Mesendoderm (in vitro differentiated cells): ENCODE data around the gene HK3.

ENCODE experiments used
- DNase-seq: peaks from one replicate; pipeline ENCODE4 v3.0.0; 2013
- H2AK5ac ChIP-seq: 2 replicates; pipeline ENCODE4 v1.6.1; 2013; ENCODE audit warnings: low read length, inconsistent platforms
- H2BK120ac ChIP-seq: 2 replicates; pipeline ENCODE4 v1.6.1; 2013; ENCODE audit warnings: low read depth, mild to moderate bottlenecking, low read length, moderate library complexity, mixed read lengths
- H2BK15ac ChIP-seq: replicated peaks from 2 replicates; pipeline ENCODE4 v1.6.1; 2013; ENCODE audit warnings: low read depth, mild to moderate bottlenecking, moderate library complexity
- H2BK5ac ChIP-seq: 2 replicates; pipeline ENCODE4 v1.6.1; 2013; ENCODE audit warnings: low read length, inconsistent platforms
- H3K18ac ChIP-seq: 2 replicates; pipeline ENCODE4 v1.6.1; 2013; ENCODE audit warnings: mild to moderate bottlenecking, low read length, mixed read lengths
- H3K23ac ChIP-seq: one replicate; pipeline ENCODE4 v1.6.1; 2013; ENCODE audit warnings: low read length
- H3K27ac ChIP-seq: 2 replicates; pipeline ENCODE4 v1.5.1; 2013; ENCODE audit warnings: low read depth, mild to moderate bottlenecking, inconsistent platforms, low read length, moderate library complexity
- H3K27me3 ChIP-seq: 2 replicates; pipeline ENCODE4 v1.6.1; 2013; ENCODE audit warnings: low read length, control low read depth, mild to moderate bottlenecking, inconsistent platforms; ENCODE audit not compliant: insufficient read depth, poor library complexity
- H3K36me3 ChIP-seq: 2 replicates; pipeline ENCODE4 v1.6.1; 2013; ENCODE audit warnings: low read length, inconsistent platforms; ENCODE audit not compliant: control insufficient read depth, insufficient read depth
- H3K4ac ChIP-seq: one replicate; pipeline ENCODE4 v1.6.1; 2013; ENCODE audit warnings: low read depth, mild to moderate bottlenecking, low read length, moderate library complexity
- H3K4me1 ChIP-seq: 2 replicates; pipeline ENCODE4 v1.6.1; 2013; ENCODE audit warnings: low read depth, low read length, inconsistent platforms; ENCODE audit not compliant: control insufficient read depth
- H3K4me2 ChIP-seq: 2 replicates; pipeline ENCODE4 v1.6.1; 2013; ENCODE audit warnings: low read length
- H3K4me3 ChIP-seq: 2 replicates; pipeline ENCODE4 v1.5.1; 2013; ENCODE audit warnings: mild to moderate bottlenecking, low read length
- H3K56ac ChIP-seq: one replicate; pipeline ENCODE4 v1.6.1; 2013; ENCODE audit warnings: low read length
- H3K79me1 ChIP-seq: 2 replicates; pipeline ENCODE4 v1.6.1; 2013; ENCODE audit warnings: low read length, inconsistent platforms
- H3K79me2 ChIP-seq: 2 replicates; pipeline ENCODE4 v1.6.1; 2013; ENCODE audit warnings: mild to moderate bottlenecking, low read length; ENCODE audit not compliant: control insufficient read depth, insufficient read depth
- H3K9ac ChIP-seq: 2 replicates; pipeline ENCODE4 v1.6.1; 2013; ENCODE audit warnings: low read length, inconsistent platforms
- H4K5ac ChIP-seq: one replicate; pipeline ENCODE4 v1.6.1; 2013; ENCODE audit warnings: low read length
- H4K8ac ChIP-seq: one replicate; pipeline ENCODE4 v1.6.1; 2013; ENCODE audit warnings: low read depth, mild to moderate bottlenecking, control low read depth, low read length, moderate library complexity
- WGBS: extraction: QIAGEN DNeasy Blood & Tissue Kit; methylation state at CpG from one replicate; pipeline ENCODE4 v1.1.7; 2013; ENCODE audit warnings: low lambda C conversion rate, missing lambda C conversion rate; ENCODE audit not compliant: insufficient coverage; ENCODE audit errors: extremely low coverage; 5-methylcytosine and 5-hydroxymethylcytosine counted together

HK3 gene

DNA sequence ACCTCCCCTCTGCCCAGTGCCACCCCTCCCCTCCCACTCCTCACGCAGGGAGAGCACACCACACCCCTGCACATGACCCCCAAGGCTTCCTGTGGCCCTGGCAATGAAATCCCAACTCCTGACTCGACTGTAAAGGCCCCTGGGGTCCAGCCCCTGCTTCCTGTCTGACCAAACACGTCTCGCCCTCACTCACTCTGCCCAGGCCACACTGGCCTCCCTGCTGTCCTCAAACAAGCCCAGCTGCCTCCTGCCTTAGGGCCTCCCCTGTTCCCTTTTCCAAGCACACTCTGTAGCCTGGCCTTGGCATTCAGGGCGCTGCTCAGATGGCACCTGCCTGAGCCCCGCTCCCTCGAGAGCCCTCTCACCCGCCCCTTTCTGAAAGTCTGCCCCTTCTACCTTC lies 42.4 kb downstream of the HK3 start:
- no peaks in the 10 kb centered on the region for H3K4me1 ChIP-seq
- H3K56ac ChIP-seq = no peak overlapping the region
- no peak overlapping the region for H2AK5ac ChIP-seq
- H3K23ac ChIP-seq = no peak overlapping the region
- no peak overlapping the region for H3K4ac ChIP-seq
- no peak overlapping the region for H2BK5ac ChIP-seq
- H4K5ac ChIP-seq = no peak overlapping the region
- no peak overlapping the region for H3K4me3 ChIP-seq
- H4K8ac ChIP-seq = no peak overlapping the region
- no peaks in the 10 kb centered on the region for H3K36me3 ChIP-seq
- no peak overlapping the region for H3K18ac ChIP-seq
- no peak overlapping the region for H3K9ac ChIP-seq
- no peak overlapping the region for H3K4me2 ChIP-seq
- no CpG with 5 or more reads among the region's 8 CpGs for WGBS
- no peak overlapping the region for H2BK15ac ChIP-seq
- H3K79me1 ChIP-seq = no peaks in the 10 kb centered on the region
- no peaks in the 10 kb centered on the region for H3K27me3 ChIP-seq
- no peak for DNase-seq
- H2BK120ac ChIP-seq = no peak overlapping the region
- no peaks in the 10 kb centered on the region for H3K79me2 ChIP-seq
- no peak overlapping the region for H3K27ac ChIP-seq

DNA sequence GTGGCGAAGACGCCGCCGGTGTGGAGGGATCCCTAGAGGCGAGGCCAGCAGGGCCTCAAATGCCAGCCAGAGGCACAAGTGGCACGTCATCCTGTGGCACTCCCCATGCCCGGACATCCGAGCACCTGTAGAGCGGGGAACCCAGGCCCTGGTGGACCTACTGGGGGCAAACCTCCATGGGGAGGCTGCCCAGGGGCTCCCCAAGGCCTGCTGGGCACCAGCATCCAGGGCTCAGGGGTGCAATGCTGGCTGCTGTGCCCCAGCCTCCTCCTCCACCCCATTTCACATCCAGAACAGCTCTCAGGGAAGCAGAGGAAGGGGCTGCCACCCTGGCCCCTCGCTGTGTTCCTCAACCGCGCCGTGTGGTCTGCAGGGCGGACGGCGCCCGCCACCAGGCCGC lies 43.5 kb downstream of the HK3 start:
- Histone ChIP-seq H3K56ac (no peak overlapping the region), H4K8ac (no peak overlapping the region), H3K36me3 (no peaks in the 10 kb centered on the region), H3K79me2 (no peaks in the 10 kb centered on the region), H3K4me1 (no peaks in the 10 kb centered on the region), H2BK5ac (no peak overlapping the region), H2BK120ac (no peak overlapping the region), H3K27me3 (no peaks in the 10 kb centered on the region), H3K79me1 (no peaks in the 10 kb centered on the region), H3K27ac (no peak overlapping the region), H3K23ac (no peak overlapping the region), H3K18ac (no peak overlapping the region), H2AK5ac (no peak overlapping the region), H3K9ac (no peak overlapping the region), H3K4me3 (no peak overlapping the region), H2BK15ac (no peak overlapping the region), H3K4ac (no peak overlapping the region), H3K4me2 (no peak overlapping the region), H4K5ac (no peak overlapping the region)
- WGBS = no CpG with 5 or more reads among the region's 18 CpGs
- DNase-seq = no peak

DNA sequence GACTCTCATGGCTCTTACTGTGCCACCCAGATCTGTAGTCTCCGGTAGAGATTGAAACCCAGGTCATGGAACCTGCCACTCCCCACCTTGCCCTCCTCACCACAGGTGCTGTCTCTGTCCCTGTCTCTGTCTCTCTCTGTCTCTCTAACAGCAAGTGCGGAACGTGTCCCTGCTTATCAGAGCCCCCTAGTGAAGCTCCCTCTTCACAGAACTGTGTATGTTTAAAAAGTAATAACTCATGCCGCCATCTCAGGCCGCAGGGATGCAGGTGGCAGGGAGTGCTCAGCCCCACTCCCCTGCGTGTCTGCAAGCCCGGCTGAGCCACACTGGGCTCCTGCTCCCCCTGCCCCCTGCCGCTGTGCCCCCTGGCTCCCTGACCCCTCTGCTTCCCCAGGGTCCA lies 45.0 kb downstream of the HK3 start:
- no peak overlapping the region for H2BK15ac ChIP-seq
- H3K9ac ChIP-seq = no peak overlapping the region
- H3K4me2 ChIP-seq = no peak overlapping the region
- no peak overlapping the region for H3K18ac ChIP-seq
- no peak overlapping the region for H4K8ac ChIP-seq
- H3K4me1 ChIP-seq = no peaks in the 10 kb centered on the region
- H3K4ac ChIP-seq = no peak overlapping the region
- H3K27me3 ChIP-seq = no peaks in the 10 kb centered on the region
- no peak overlapping the region for H2AK5ac ChIP-seq
- no peaks in the 10 kb centered on the region for H3K79me2 ChIP-seq
- no peak overlapping the region for H4K5ac ChIP-seq
- H2BK5ac ChIP-seq = no peak overlapping the region
- no peak overlapping the region for H3K23ac ChIP-seq
- H3K56ac ChIP-seq = no peak overlapping the region
- H3K27ac ChIP-seq = no peak overlapping the region
- H3K36me3 ChIP-seq = no peaks in the 10 kb centered on the region
- no peak overlapping the region for H2BK120ac ChIP-seq
- no peak for DNase-seq
- no peak overlapping the region for H3K4me3 ChIP-seq
- WGBS = no CpG with 5 or more reads among the region's 8 CpGs
- no peaks in the 10 kb centered on the region for H3K79me1 ChIP-seq

DNA sequence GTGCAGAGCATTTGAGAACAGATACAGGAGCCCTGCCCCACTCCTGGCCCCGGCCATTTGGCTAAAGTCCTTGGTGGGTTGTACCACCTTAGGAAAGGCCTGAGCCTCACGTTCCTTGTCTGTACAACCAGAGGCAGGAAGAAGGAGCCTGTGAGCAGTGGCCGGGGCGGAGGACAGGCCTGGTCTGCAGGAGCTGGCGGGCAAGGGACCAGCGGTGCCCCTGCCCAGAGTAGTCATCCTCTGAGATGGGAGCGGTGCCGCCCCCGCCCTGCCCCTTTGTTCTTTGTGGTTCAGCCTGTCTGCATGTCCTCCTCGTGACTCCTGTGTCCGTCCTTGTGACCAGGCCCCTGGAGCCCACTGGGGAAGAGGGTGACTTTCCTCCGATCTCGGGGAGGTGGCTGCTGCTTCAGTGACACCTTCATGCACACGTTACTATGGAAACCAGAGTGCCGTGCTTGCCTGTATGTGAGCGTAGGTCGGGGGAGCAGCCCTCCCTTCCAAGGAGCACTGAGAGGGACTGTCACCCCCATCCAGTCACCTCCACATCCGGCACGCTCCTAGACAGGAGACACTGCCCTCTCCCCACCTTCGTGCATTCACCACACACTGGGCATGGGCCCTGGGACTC lies 45.9 kb downstream of the HK3 start:
- Histone ChIP-seq H3K79me2 (no peaks in the 10 kb centered on the region), H3K27me3 (no peaks in the 10 kb centered on the region), H3K9ac (no peak overlapping the region), H2BK5ac (no peak overlapping the region), H2AK5ac (no peak overlapping the region), H2BK15ac (no peak overlapping the region), H3K36me3 (no peaks in the 10 kb centered on the region), H3K27ac (no peak overlapping the region), H3K18ac (no peak overlapping the region), H3K4me2 (no peak overlapping the region), H3K23ac (no peak overlapping the region), H4K8ac (no peak overlapping the region), H3K4me3 (no peak overlapping the region), H3K56ac (no peak overlapping the region), H3K4me1 (no peaks in the 10 kb centered on the region), H3K79me1 (no peaks in the 10 kb centered on the region), H3K4ac (no peak overlapping the region), H2BK120ac (no peak overlapping the region), H4K5ac (no peak overlapping the region)
- WGBS = no CpG with 5 or more reads among the region's 20 CpGs
- DNase-seq = no peak

- Histone ChIP-seq H2BK120ac (no peak overlapping the region), H3K36me3 (no peaks in the 10 kb centered on the region), H3K4ac (no peak overlapping the region), H3K27ac (no peak overlapping the region), H3K79me2 (no peaks in the 10 kb centered on the region), H2AK5ac (no peak overlapping the region), H4K5ac (no peak overlapping the region), H2BK5ac (no peak overlapping the region), H3K9ac (no peak overlapping the region), H3K4me1 (no peaks in the 10 kb centered on the region), H3K23ac (no peak overlapping the region), H3K56ac (no peak overlapping the region), H3K18ac (no peak overlapping the region), H3K4me2 (no peak overlapping the region), H3K4me3 (no peak overlapping the region), H3K79me1 (no peaks in the 10 kb centered on the region), H2BK15ac (no peak overlapping the region), H3K27me3 (no peaks in the 10 kb centered on the region), H4K8ac (no peak overlapping the region)
- no CpG with 5 or more reads among the region's 17 CpGs for WGBS
- DNase-seq = no peak
These were observed 47.1 kb downstream of the HK3 start for GRCh38 chr5:176851871-176852658.
